ENCODE results near the gene KLRG1.

GRCh38 chr12:9030776-9031175 lies 41.4 kb downstream of the KLRG1 start:
- TF ChIP-seq, protein P1, sequence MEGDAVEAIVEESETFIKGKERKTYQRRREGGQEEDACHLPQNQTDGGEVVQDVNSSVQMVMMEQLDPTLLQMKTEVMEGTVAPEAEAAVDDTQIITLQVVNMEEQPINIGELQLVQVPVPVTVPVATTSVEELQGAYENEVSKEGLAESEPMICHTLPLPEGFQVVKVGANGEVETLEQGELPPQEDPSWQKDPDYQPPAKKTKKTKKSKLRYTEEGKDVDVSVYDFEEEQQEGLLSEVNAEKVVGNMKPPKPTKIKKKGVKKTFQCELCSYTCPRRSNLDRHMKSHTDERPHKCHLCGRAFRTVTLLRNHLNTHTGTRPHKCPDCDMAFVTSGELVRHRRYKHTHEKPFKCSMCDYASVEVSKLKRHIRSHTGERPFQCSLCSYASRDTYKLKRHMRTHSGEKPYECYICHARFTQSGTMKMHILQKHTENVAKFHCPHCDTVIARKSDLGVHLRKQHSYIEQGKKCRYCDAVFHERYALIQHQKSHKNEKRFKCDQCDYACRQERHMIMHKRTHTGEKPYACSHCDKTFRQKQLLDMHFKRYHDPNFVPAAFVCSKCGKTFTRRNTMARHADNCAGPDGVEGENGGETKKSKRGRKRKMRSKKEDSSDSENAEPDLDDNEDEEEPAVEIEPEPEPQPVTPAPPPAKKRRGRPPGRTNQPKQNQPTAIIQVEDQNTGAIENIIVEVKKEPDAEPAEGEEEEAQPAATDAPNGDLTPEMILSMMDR (IDR thresholded peaks at IDR 0.05; ENCODE audit: control extremely low read depth in 1 of 3, insufficient read depth in 1 of 3, low read depth in 1 of 3, low read length in 3 of 3) = no peak
- no peak for TF ChIP-seq SP1 (IDR thresholded peaks at IDR 0.05; ENCODE audit: low read depth, low read length)
- TF ChIP-seq JUN (IDR thresholded peaks at IDR 0.05; ENCODE audit: low read depth, low read length) = no peak
- no peak for TF ChIP-seq TAF1 (IDR thresholded peaks at IDR 0.05; ENCODE audit: low read depth, low read length)
- TF ChIP-seq POLR2A (IDR thresholded peaks at IDR 0.05; ENCODE audit: control extremely low read depth in 1 of 2, low read depth in 2 of 2, low read length in 2 of 2) = no peak
- TF ChIP-seq JUND (IDR thresholded peaks at IDR 0.05; ENCODE audit: low read length) = no peak
- no peak for TF ChIP-seq YY1 (IDR thresholded peaks at IDR 0.05; ENCODE audit: low read depth, low read length)
- TF ChIP-seq EP300 (IDR thresholded peaks at IDR 0.05; ENCODE audit: borderline replicate concordance in 1 of 2, low read depth in 2 of 2, low read length in 2 of 2) = no peak
- TF ChIP-seq POLR2AphosphoS5 (IDR thresholded peaks at IDR 0.05; ENCODE audit: low read depth, low read length) = no peak
- TF ChIP-seq, protein P2, sequence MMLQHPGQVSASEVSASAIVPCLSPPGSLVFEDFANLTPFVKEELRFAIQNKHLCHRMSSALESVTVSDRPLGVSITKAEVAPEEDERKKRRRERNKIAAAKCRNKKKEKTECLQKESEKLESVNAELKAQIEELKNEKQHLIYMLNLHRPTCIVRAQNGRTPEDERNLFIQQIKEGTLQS (IDR thresholded peaks at IDR 0.05; ENCODE audit: insufficient read depth, low read depth, low read length) = no peak
- TF ChIP-seq MAX (IDR thresholded peaks at IDR 0.05) = no peak
- no peak for TF ChIP-seq MAFK (IDR thresholded peaks at IDR 0.05; ENCODE audit: low read depth, low read length)

Data from H1 (cell line).